Calu3 (cell line): ENCODE results near the gene PHF23. TPM values are rescaled to one million over a fixed set of nuclear protein-coding genes. Genes with fewer than 3 reads are reported as not detected.

Source experiments
- BruUV-seq: library from RNA; stranded (reverse); fragments of 400-500 nt; replicated peaks from 2 replicates; lab custom pipeline; 2021; lab: Mats Ljungman, UMichigan
- CTCF ChIA-PET: fragments of 300-600 bp; sonication (Branson Sonifier 250); formaldehyde crosslinking; loops from one replicate; lab custom pipeline; 2022; ENCODE audit warnings: antibody characterized with exemption; lab: Charles Lee
- DNase-seq: peaks from one replicate; pipeline ENCODE4 v3.0.0; 2022
- H3K27ac Mint-ChIP-seq: one replicate; pipeline ENCODE4 v1.8.0; 2022; ENCODE audit warnings: mixed read lengths; ENCODE audit not compliant: unreplicated experiment
- H3K27me3 Mint-ChIP-seq: one replicate; pipeline ENCODE4 v1.8.0; 2022; ENCODE audit warnings: mixed read lengths; ENCODE audit not compliant: unreplicated experiment
- H3K36me3 Mint-ChIP-seq: one replicate; pipeline ENCODE4 v1.8.0; 2022; ENCODE audit warnings: mild to moderate bottlenecking, moderate library complexity, mixed read lengths; ENCODE audit not compliant: insufficient read depth, unreplicated experiment
- H3K4me1 Mint-ChIP-seq: one replicate; pipeline ENCODE4 v1.8.0; 2022; ENCODE audit warnings: mild to moderate bottlenecking, low read depth, mixed read lengths; ENCODE audit not compliant: unreplicated experiment
- H3K4me3 Mint-ChIP-seq: one replicate; pipeline ENCODE4 v1.8.0; 2022; ENCODE audit warnings: mild to moderate bottlenecking, low read depth, moderate library complexity, mixed read lengths; ENCODE audit not compliant: unreplicated experiment
- H3K9me3 Mint-ChIP-seq: one replicate; pipeline ENCODE4 v1.8.0; 2022; ENCODE audit warnings: low read depth, mixed read lengths; ENCODE audit not compliant: unreplicated experiment
- CTCF ChIP-seq: fragments of 200-600 bp; IDR thresholded peaks from one replicate; pipeline ENCODE4 v1.8.0; 2022; ENCODE audit warnings: antibody characterized with exemption; ENCODE audit not compliant: unreplicated experiment
- intact Hi-C: fragments of 100-400 bp; cut with micrococcal nuclease; formaldehyde crosslinking; loops from one replicate; pipeline ENCODE4 v1.10.0; 2022; ENCODE audit not compliant: unreplicated experiment
- total RNA-seq: library from RNA; stranded (reverse); gene quantifications from 2 replicates; pipeline ENCODE4 v1.2.3, GENCODE V29; 2022

PHF23 gene
- total RNA-seq, 1 experiment from 2014 or later = 30.2 TPM

GRCh38 chr17:7280519-7281073, 41.3 kb upstream of the PHF23 start:
- peaks cover 14% of the 10 kb centered on the region for H3K27me3 Mint-ChIP-seq
- BruUV-seq = no TSS peak
- H3K27ac Mint-ChIP-seq = no peak overlapping the region
- peak; percentile 81 for TF ChIP-seq CTCF
- DNase-seq = peak; percentile 77
- peaks cover 16% of the 10 kb centered on the region for H3K4me1 Mint-ChIP-seq
- intact Hi-C loops = loop anchor here (1.0 to 2.0 kb wide), 2 partner anchors 14 to 66 kb away; partner anchors contain the start of gene YBX2
- H3K4me3 Mint-ChIP-seq = peak overlapping the region; percentile 75
- CTCF ChIA-PET = interaction anchor here (0.5 to 2.9 kb wide), 5 partner anchors 16 to 280 kb away, joined by 3 to 14 read pairs (median 3); no protein-coding TSS in a partner anchor
- H3K9me3 Mint-ChIP-seq = no peaks in the 10 kb centered on the region
- H3K36me3 Mint-ChIP-seq = peaks cover 14% of the 10 kb centered on the region

- Mint-ChIP-seq H3K4me1 (peaks cover 16% of the 10 kb centered on the region), H3K27me3 (peaks cover 14% of the 10 kb centered on the region), H3K27ac (no peak overlapping the region), H3K4me3 (peak overlapping the region; percentile 75), H3K9me3 (no peaks in the 10 kb centered on the region), H3K36me3 (peaks cover 14% of the 10 kb centered on the region)
- intact Hi-C loops = no loop called here
- no peak for DNase-seq
- no TSS peak for BruUV-seq
- CTCF ChIA-PET = interaction anchor here (2.9 kb wide), 1 partner anchor 17 kb away, joined by 14 read pairs; no protein-coding TSS in a partner anchor
- TF ChIP-seq CTCF = no peak
Observed at GRCh38 chr17:7279448-7279847, 40.2 kb upstream of the PHF23 start.

- H3K27ac Mint-ChIP-seq = no peak overlapping the region
- no peaks in the 10 kb centered on the region for H3K27me3 Mint-ChIP-seq
Observed at GRCh38 chr17:7266784-7267183, 27.5 kb upstream of the PHF23 start.

GRCh38 chr17:7263801-7264078, 24.5 kb upstream of the PHF23 start:
- TF ChIP-seq CTCF = no peak
- CTCF ChIA-PET = interaction anchor here (0.6 to 0.7 kb wide), 2 partner anchors 16 to 32 kb away, joined by 3 read pairs; no protein-coding TSS in a partner anchor
- no TSS peak for BruUV-seq
- H3K27ac Mint-ChIP-seq = peak overlapping the region; percentile 94
- peak overlapping the region; percentile 90 for H3K4me3 Mint-ChIP-seq
- intact Hi-C loops = no loop called here
- H3K4me1 Mint-ChIP-seq = peaks cover 20% of the 10 kb centered on the region
- no peaks in the 10 kb centered on the region for H3K27me3 Mint-ChIP-seq
- DNase-seq = no peak
- H3K36me3 Mint-ChIP-seq = peaks cover 57% of the 10 kb centered on the region
- no peaks in the 10 kb centered on the region for H3K9me3 Mint-ChIP-seq

More at GRCh38 chr17:7266784-7267183, 27.5 kb upstream of the PHF23 start:
- no peak for TF ChIP-seq CTCF
- BruUV-seq = no TSS peak
- intact Hi-C loops = no loop called here
- H3K4me1 Mint-ChIP-seq = peaks cover 20% of the 10 kb centered on the region
- no peak for DNase-seq
- CTCF ChIA-PET = no interaction called here
- H3K4me3 Mint-ChIP-seq = no peak overlapping the region
- H3K9me3 Mint-ChIP-seq = no peaks in the 10 kb centered on the region
- peaks cover 27% of the 10 kb centered on the region for H3K36me3 Mint-ChIP-seq
